ENCODE measurements around the gene ULK4.

ULK4 gene

GRCh38 chr3:41593774-41594173 is 368.1 kb downstream of the ULK4 start:
- Histone ChIP-seq H3K27me3 (ENCODE audit: insufficient read depth, poor library complexity, severe bottlenecking) (no peaks in the 10 kb centered on the region), H3K27ac (replicated peaks) (no peak overlapping the region), H3K4me3 (replicated peaks; ENCODE audit: insufficient read depth, low read length) (no peak overlapping the region)
- no peak for DNase-seq (ENCODE audit: low read depth in 1 of 2, low spot score in 1 of 2)
- TF ChIP-seq POLR2AphosphoS5 (IDR thresholded peaks at IDR 0.05; ENCODE audit: low read depth) (no peak), GABPA (IDR thresholded peaks at IDR 0.05; ENCODE audit: low read depth) (no peak)

GRCh38 chr3:41592753-41593510 is 369.0 kb downstream of the ULK4 start:
- no peak for DNase-seq (ENCODE audit: low read depth in 1 of 2, low spot score in 1 of 2)
- Histone ChIP-seq H3K4me3 (replicated peaks; ENCODE audit: insufficient read depth, low read length) (no peak overlapping the region), H3K27me3 (ENCODE audit: insufficient read depth, poor library complexity, severe bottlenecking) (no peaks in the 10 kb centered on the region), H3K27ac (replicated peaks) (no peak overlapping the region)
- TF ChIP-seq REST (IDR thresholded peaks at IDR 0.05; ENCODE audit: insufficient replicate concordance, low read depth) (no peak), POLR2AphosphoS5 (IDR thresholded peaks at IDR 0.05; ENCODE audit: low read depth) (no peak), GABPA (IDR thresholded peaks at IDR 0.05; ENCODE audit: low read depth) (no peak), CTCF (IDR thresholded peaks at IDR 0.05; ENCODE audit: insufficient read depth, low read length) (no peak), SPI1 (IDR thresholded peaks at IDR 0.05; ENCODE audit: borderline replicate concordance, low read depth) (no peak)

- Histone ChIP-seq H3K4me3 (replicated peaks; ENCODE audit: insufficient read depth, low read length) (no peak overlapping the region), H3K27ac (replicated peaks) (no peak overlapping the region)
- DNase-seq (ENCODE audit: low read depth in 1 of 2, low spot score in 1 of 2) = no peak
Observed at GRCh38 chr3:41583014-41583413, 378.9 kb downstream of the ULK4 start.

More at GRCh38 chr3:41583014-41583413, 378.9 kb downstream of the ULK4 start:
- TF ChIP-seq SPI1 (IDR thresholded peaks at IDR 0.05; ENCODE audit: borderline replicate concordance, low read depth) (no peak), POLR2AphosphoS5 (IDR thresholded peaks at IDR 0.05; ENCODE audit: low read depth) (no peak), GABPA (IDR thresholded peaks at IDR 0.05; ENCODE audit: low read depth) (no peak), CTCF (IDR thresholded peaks at IDR 0.05; ENCODE audit: insufficient read depth, low read length) (no peak), REST (IDR thresholded peaks at IDR 0.05; ENCODE audit: insufficient replicate concordance, low read depth) (no peak)
- H3K27me3 ChIP-seq (ENCODE audit: insufficient read depth, poor library complexity, severe bottlenecking) = peaks cover 2% of the 10 kb centered on the region
